CD4-positive, alpha-beta T cell treated with Interleukin-17A for 4 hours (primary cell): ENCODE measurements around the gene UTP4.
"Not testable (repeated sequence)": the region's sequence is repeated elsewhere in the genome, so short reads cannot be mapped to it uniquely, and the experiment has no call there.

Experiments used
- DNase-seq: peaks from one replicate; pipeline ENCODE4 v3.0.0-alpha.2; 2020; ENCODE audit warnings: mixed read lengths

The UTP4 gene

GRCh38 chr16:69111216-69111875 lies 21.1 kb upstream of the UTP4 start:
- no peak for DNase-seq

GRCh38 chr16:69111876-69112230 lies 20.6 kb upstream of the UTP4 start:
- DNase-seq = no peak

GRCh38 chr16:69112285-69113129 lies 19.9 kb upstream of the UTP4 start:
- peak; percentile 57 for DNase-seq

GRCh38 chr16:69113216-69113615 lies 19.2 kb upstream of the UTP4 start:
- DNase-seq = no peak

GRCh38 chr16:69114346-69114975 lies 18.0 kb upstream of the UTP4 start:
- DNase-seq = no peak

GRCh38 chr16:69114976-69115355 lies 17.5 kb upstream of the UTP4 start:
- DNase-seq = no peak

- DNase-seq = no peak
Observed at GRCh38 chr16:69115361-69115760, 17.1 kb upstream of the UTP4 start.

GRCh38 chr16:69115837-69116236 lies 16.6 kb upstream of the UTP4 start:
- DNase-seq = no peak

- DNase-seq = no peak
Observed at GRCh38 chr16:69116256-69116875, 16.1 kb upstream of the UTP4 start.

GRCh38 chr16:69116906-69117305 lies 15.5 kb upstream of the UTP4 start:
- DNase-seq = no peak

- no peak for DNase-seq
Observed at GRCh38 chr16:69118468-69118867, 14.0 kb upstream of the UTP4 start.

GRCh38 chr16:69118994-69119393 lies 13.5 kb upstream of the UTP4 start:
- no peak for DNase-seq

- DNase-seq = no peak
Observed at GRCh38 chr16:69119536-69119935, 12.9 kb upstream of the UTP4 start.

- no peak for DNase-seq
Observed at GRCh38 chr16:69120096-69120664, 12.3 kb upstream of the UTP4 start.

- peak; percentile 75 for DNase-seq
Observed at GRCh38 chr16:69123910-69124309, 8.5 kb upstream of the UTP4 start.

- not testable (repeated sequence) for DNase-seq
Observed at GRCh38 chr16:69124406-69124805, 8.0 kb upstream of the UTP4 start.

- DNase-seq = not testable (repeated sequence)
Observed at GRCh38 chr16:69124961-69125360, 7.5 kb upstream of the UTP4 start.

GRCh38 chr16:69126221-69126620 lies 6.2 kb upstream of the UTP4 start:
- no peak for DNase-seq

- DNase-seq = not testable (repeated sequence)
Observed at GRCh38 chr16:69126801-69127200, 5.6 kb upstream of the UTP4 start.

- no peak for DNase-seq
Observed at GRCh38 chr16:69127966-69128510, 4.4 kb upstream of the UTP4 start.

GRCh38 chr16:69130461-69130860 lies 2.0 kb upstream of the UTP4 start:
- DNase-seq = no peak

GRCh38 chr16:69131167-69131838 lies 1.1 kb upstream of the UTP4 start:
- DNase-seq = peak; percentile 27
